NK-92 (cell line): ENCODE results near the gene SPRR2G.
"Not testable (repeated sequence)": the region's sequence is repeated elsewhere in the genome, so short reads cannot be mapped to it uniquely, and the experiment has no call there.

ENCODE experiments used
- DNase-seq: peaks from one replicate; lab custom pipeline; 2025; ENCODE audit not compliant: unreplicated experiment; lab: John Stamatoyannopoulos, UW

The SPRR2G gene

DNA sequence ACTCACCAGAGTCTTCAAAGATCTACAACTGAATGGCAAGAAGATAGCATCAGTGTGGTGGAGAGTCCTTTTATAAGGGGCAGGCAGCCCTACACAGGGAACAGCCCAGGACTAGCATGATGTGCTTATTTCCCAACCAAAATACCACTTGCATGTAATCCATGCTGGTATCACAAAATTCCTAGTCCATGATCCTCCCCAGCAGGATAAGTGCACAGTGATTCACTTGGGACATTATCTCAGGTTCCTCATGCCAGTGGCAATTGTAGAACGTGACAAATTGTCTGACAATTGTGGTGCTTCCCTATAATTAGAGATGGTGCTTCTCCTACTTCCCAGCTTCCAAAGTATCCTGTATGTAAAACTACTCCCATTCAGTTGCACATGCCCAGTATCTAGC is at the start of gene SPRR2G:
Gene SPRR2G, minus strand, starts transcription at position 45 of the 400 bp plus-strand sequence. CDS start 780 bp downstream, outside the sequence.
- DNase-seq, result no peak

- DNase-seq, result no peak
Observed at GRCh38 chr1:153195216-153195615, 44.5 kb upstream of the SPRR2G start.

DNA sequence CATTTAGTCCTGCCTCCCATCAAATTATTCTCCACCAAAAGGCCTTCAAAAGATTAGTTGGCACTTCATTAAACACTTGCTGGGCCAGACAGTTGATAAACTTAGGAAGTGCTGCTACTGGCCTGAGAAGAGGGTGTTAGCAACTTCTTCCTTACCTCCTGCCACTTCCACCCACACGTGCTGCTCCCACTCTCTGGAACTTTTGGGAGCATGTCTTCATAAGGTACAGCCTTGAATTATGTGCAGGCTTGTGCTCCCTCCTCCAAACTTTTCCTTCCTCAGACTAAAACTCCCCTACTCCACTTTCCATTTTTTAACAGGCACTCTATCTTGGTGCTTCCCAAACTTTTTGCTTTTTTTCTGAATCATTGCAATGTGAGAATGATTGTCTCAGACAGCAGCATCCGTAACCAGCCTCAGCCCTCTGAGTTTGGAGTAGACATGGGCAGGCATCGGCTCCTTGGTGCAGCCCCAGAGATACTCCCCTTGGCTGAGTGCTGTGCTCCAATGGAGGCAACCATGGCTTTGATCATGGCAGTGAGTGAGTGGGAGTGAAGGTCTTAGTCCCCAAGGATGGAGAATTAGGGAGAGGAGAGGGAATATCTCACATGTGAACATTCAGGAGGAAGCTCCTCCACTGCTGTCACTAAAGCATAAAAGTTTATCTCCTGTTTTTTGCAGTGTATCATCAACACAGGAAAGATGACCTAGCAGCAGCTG is 43.8 kb upstream of the SPRR2G start:
- DNase-seq, result no peak

DNA sequence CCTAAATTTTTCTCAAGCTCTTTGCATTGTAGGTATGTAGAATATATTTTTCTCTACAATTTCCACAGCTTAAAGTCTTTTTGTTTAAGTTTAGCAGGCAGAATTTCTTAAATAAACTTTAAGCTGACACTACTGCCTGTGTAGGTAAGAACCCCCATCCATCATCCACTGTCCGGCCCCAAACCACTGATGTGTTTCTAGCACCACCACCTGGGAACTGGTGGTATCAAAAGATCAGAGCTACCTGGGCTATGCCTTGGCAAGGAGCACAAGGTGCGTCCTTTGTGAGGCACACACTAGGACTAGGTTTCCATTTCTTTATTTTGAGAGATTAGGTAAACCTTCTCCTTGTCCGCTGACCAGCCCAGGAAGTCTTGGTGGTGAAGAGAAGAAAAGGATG is 42.0 kb upstream of the SPRR2G start:
- DNase-seq, result no peak

DNA sequence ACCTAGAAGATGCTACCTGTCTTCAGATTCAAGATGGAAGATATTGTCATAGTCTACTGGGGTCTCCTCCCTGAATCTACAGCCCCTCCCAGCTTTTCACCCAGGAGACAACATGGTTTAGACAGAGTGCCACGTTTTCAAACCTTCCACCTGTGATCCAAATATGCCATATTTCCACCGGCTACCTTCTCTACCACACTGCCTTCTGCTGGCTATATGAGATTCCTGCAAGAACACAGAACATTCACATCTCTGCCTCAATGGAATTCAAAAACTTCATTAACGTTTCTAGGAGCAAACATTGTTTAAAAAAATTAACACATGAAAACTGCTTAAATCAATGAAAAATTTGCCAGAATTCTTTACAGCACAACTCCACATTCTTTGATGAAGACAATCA is 39.7 kb upstream of the SPRR2G start:
- no peak for DNase-seq

DNA sequence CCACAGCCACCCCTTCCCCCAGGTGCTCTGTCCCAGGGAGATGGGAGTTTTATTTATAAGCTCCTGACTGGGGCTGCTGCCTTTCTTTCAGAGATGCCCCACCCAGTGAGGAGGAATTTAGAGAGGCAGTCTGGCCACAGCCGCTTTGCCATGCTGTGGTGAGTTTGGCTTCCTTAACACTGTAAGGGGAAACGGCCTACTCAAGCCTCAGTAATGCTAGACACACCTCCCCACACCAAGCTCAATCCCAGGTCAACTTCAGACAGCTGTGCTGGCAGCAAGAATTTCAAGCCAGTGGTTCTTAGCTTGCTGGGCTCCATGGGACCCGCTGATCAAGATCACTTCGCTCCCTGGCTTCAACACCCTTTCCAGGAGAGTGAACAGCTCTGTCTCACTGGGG is 37.6 kb upstream of the SPRR2G start:
- not testable (repeated sequence) for DNase-seq

DNA sequence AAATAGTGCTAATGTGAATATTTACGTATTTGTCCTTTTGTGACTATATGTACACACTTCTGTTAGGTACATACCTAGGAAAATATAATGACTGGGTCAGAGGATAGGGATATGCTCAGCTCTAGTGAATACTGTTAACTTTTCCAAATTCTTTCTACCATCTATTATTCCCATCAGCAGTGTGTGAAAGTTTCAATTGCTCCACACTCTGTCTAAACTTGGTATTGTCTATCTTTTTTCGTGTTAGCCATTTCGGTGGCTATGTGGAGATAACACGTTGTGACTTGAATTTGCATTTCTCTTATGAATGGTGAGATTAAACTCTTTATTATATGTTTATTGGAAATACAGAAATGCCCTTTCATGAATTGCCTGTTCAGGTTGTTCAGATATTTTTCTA is 29.9 kb upstream of the SPRR2G start:
- no peak for DNase-seq

DNA sequence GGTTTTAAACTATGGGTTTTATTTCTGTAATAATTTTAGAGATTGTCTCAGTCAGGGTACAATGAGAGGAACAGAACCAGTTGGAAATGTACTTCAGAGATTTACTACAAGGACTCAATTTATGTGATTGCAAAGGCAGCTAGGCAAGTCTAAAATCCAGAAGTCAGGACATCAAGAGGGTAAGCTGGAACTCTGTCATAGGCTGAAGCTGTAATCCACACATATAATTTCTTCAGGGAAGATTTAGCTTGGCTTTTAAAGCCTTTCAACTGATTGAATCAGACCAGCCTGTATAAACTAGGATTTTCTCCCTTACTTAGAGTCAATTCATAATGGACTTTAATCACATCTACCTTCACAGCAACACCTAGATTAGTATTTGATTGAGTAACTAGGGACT is 28.2 kb upstream of the SPRR2G start:
- no peak for DNase-seq

GRCh38 chr1:153174624-153175023 is 23.9 kb upstream of the SPRR2G start:
- DNase-seq, result no peak

- no peak for DNase-seq
Observed at GRCh38 chr1:153168686-153169085, 18.0 kb upstream of the SPRR2G start.

DNA sequence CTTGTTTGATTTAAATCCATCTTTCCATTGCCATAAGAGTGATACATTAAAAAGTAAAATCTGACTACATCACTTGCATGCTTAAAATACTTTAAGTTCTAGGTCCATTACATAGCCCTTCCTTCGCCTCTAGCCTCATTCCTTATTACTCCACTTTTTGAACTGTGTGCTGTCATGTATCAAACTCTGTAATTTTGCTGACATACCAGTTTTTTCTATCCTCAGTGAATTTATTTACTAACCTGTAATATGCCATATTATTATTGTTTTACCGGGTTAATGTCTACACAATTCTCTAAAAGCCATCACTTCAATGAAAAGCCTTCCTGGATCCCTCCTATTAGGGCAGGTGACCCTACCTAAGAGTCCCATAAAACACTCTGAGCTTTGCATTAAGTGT is 4.9 kb upstream of the SPRR2G start:
- no peak for DNase-seq

- DNase-seq, result no peak
Observed at GRCh38 chr1:153152481-153152880, 1.8 kb upstream of the SPRR2G start.

GRCh38 chr1:153141377-153141776 is 9.3 kb downstream of the SPRR2G start:
- no peak for DNase-seq

- no peak for DNase-seq
Observed at GRCh38 chr1:153140484-153140883, 10.2 kb downstream of the SPRR2G start.

DNA sequence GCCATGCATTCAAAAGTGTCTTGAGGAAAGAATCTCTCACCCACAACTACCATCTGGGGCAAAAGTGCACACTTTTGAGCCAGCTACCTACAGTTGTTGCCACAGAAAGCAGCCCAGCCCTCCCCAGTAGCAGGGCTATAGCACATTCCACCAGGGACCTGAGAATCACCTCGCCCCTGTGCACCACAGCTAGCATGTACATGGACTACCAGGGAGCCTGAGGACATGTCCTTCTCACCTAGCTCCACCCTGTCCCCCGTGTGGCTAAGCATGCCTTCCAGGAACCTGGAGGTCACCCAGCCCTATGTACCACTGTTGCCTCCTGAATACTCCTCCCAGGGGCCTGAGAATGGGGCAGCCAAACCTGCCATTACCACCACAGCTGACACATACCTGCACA is 16.9 kb downstream of the SPRR2G start:
- DNase-seq, result no peak

DNA sequence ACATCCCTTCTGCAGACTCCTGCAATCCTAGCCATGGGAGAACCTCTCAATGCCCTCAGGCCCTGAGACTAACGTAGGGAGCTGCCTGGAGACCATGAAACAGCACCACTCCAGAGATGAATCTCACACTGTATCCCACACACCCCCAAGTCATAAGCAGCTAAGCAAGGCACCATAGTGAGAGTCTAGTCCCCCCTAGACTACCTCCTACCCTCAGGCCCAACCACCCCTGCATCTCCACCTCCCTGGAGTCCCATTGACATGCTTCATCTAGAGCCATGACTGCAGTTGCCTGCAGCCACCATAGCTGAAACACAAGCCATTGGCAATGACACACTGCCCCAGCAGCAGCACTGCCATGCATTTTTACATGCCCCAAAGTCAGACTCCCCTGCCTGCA is 17.4 kb downstream of the SPRR2G start:
- no peak for DNase-seq

DNA sequence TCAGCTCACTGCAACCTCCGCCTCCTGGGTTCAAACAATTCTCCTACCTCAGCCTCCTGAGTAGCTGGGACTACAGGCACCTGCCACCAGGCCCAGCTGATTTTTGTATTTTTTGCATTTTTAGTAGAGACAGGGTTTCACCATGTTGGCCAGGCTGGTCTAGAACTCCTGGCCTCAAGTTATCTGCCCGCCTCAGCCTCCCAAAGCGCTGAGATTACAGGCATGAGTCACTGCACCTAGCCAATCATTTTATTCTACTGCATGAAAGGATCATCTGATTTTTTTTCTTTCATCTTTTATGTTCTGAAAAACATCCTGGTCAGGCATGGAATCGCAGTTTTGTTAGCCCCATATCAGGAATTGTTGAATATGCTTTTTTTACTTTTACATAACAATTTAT is 22.0 kb downstream of the SPRR2G start:
- not testable (repeated sequence) for DNase-seq

GRCh38 chr1:153127296-153127695 is 23.4 kb downstream of the SPRR2G start:
- no peak for DNase-seq

- DNase-seq, result no peak
Observed at GRCh38 chr1:153125536-153125935, 25.2 kb downstream of the SPRR2G start.

DNA sequence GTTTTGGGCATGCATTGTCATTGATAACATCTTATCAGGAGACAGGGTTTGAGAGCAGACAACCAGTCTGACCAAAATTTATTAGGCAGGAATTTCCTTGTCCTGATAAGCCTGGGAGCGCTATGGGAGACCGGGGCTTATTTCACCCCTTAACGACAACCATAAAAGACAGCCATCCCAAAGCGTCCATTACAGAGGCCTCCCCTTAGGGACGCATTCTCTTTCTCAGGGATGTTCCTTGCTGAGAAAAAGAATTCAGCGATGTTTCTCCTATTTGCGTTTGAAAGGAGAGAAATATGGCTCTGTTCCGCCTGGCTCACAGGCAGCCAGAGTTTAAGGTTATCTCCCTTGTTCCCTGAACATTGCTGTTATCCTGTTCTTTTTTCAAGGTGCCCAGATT is 26.9 kb downstream of the SPRR2G start:
- DNase-seq, result not testable (repeated sequence)

- DNase-seq, result no peak
Observed at GRCh38 chr1:153122831-153123421, 27.8 kb downstream of the SPRR2G start.

DNA sequence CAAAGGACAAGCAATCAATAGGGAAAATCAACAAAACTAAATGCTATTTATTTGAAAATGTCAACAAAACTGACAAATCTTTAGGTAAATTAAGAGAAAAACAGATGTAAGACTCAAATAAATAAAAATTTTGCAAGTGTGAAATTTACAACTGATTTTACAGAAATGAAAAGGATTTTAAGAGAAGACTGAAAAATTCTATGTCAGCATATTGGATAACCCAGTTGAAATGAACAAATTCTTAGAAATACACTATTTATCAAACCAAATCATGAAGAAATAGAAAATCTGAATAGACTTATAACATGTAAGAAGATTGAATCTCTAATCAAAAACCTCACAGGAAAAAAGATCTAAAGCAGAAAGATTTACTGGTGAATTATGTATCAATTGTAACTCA is 29.7 kb downstream of the SPRR2G start:
- no peak for DNase-seq

DNA sequence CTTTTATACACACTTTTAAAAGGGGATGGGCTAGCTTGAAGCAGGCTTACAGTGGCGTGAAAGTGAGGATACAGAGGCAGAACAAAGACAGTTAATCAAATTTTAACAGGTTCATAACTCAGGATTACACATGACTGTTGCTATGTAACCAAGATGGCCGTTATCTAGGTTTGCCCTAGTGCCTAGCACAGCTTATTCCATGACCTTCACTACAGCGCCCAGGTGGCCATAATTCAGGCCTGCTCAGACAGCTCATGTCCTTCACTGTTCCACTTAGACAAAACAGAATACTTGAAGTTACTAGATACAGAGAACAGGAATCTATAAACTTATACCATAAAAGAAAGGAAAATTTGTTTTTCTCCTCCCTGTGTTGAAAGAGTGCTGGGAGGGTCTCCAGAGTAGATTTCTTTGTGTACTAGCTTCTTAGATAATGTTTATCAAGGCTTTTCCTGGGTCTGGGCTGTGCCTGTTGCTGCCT is 31.2 kb downstream of the SPRR2G start:
- DNase-seq, result no peak
